ENCODE measurements around the gene STX8. TPM values are rescaled to one million over a fixed set of nuclear protein-coding genes. Genes with fewer than 3 reads are reported as not detected.
A peak's percentile ranks its signal among the peaks of the same experiment; 100 is the strongest.

Gene STX8
- total RNA-seq, 1 donor from 2014 or later: 31.2 TPM

DNA sequence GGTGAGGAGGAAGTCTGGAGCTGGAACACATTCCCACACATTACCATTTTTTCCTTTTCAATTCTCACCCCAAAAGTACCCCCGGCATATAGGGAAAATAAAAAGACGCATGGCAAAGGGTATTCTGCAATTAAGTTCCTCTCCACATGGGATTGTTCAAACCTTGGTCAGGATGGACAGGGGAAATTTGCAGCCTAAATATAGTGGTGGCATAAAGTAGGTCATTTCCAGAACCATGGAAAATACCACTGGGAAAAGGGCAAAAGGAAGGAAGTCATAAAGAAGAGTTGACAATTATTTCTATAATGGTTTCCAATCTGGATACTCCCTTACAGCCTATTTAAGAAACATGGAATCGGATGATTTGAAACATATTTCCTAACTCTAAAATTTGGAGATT, 135.8 kb downstream of the STX8 start:
- no peaks in the 10 kb centered on the region for H3K27me3 ChIP-seq
- no peak overlapping the region for H3K4me3 ChIP-seq
- no peak overlapping the region for H3K27ac ChIP-seq
- no peaks in the 10 kb centered on the region for H3K36me3 ChIP-seq
- TF ChIP-seq, protein P1, sequence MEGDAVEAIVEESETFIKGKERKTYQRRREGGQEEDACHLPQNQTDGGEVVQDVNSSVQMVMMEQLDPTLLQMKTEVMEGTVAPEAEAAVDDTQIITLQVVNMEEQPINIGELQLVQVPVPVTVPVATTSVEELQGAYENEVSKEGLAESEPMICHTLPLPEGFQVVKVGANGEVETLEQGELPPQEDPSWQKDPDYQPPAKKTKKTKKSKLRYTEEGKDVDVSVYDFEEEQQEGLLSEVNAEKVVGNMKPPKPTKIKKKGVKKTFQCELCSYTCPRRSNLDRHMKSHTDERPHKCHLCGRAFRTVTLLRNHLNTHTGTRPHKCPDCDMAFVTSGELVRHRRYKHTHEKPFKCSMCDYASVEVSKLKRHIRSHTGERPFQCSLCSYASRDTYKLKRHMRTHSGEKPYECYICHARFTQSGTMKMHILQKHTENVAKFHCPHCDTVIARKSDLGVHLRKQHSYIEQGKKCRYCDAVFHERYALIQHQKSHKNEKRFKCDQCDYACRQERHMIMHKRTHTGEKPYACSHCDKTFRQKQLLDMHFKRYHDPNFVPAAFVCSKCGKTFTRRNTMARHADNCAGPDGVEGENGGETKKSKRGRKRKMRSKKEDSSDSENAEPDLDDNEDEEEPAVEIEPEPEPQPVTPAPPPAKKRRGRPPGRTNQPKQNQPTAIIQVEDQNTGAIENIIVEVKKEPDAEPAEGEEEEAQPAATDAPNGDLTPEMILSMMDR (IDR thresholded peaks at IDR 0.05): no peak
- TF ChIP-seq POLR2A (IDR thresholded peaks at IDR 0.05) (no peak), POLR2AphosphoS5 (IDR thresholded peaks at IDR 0.05; ENCODE audit: insufficient read depth in 1 of 2, low read depth in 1 of 2) (no peak)
- intact Hi-C loops (cut with DNase I): no loop called here
- H3K9me3 ChIP-seq: no peaks in the 10 kb centered on the region
- H3K4me1 ChIP-seq: peaks cover 2% of the 10 kb centered on the region
- DNase-seq (ENCODE audit: extremely low spot score in 2 of 2): no peak

DNA sequence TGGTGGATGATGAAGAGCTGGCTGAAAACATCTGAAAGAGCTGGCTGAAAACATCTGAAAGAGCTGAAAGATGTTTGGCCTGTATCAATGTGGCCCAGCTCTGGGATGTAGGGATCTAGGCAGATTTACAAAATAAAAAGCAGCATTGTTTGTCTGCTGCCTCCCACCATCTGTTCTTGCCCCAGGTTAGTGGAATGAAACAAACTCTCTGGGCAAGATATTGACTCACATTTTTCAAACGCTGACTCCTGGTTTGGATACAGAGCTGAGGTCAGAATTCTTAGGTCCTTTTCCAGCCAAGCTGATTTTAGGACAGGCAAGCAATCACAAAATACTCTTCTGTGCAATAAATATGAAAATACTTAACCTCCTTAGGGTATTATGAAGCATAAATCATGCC, 139.0 kb downstream of the STX8 start:
- Histone ChIP-seq H3K4me1 (peaks cover 34% of the 10 kb centered on the region), H3K4me3 (no peak overlapping the region), H3K9me3 (no peaks in the 10 kb centered on the region), H3K36me3 (no peaks in the 10 kb centered on the region), H3K27me3 (no peaks in the 10 kb centered on the region), H3K27ac (peak overlapping the region; percentile 48)
- no peak for TF ChIP-seq POLR2A (IDR thresholded peaks at IDR 0.05)
- TF ChIP-seq, protein P1 (IDR thresholded peaks at IDR 0.05): no peak
- TF ChIP-seq POLR2AphosphoS5 (IDR thresholded peaks at IDR 0.05; ENCODE audit: insufficient read depth in 1 of 2, low read depth in 1 of 2): no peak
- no peak for DNase-seq (ENCODE audit: extremely low spot score in 2 of 2)
- intact Hi-C loops (cut with DNase I): no loop called here

DNA sequence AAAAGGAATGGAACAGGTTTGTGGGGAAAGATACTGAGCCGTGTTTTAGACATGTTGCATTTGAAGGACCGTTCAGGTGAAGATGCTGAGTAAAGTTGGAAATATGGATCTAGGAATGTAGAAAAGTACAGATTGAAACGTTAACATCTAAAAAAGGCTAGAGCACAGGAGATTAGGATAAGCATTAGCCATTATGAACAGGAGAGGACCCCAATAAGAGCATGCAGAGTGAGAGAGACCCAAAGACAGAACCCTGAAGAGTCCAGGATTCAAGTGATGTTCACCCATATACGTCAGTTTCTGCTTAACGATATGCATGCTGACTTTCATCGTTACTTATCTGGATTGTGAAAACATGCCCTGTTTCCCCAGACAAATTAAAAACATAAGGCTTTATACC, 140.5 kb downstream of the STX8 start:
- Histone ChIP-seq H3K27ac (no peak overlapping the region), H3K4me1 (peaks cover 41% of the 10 kb centered on the region), H3K9me3 (no peaks in the 10 kb centered on the region), H3K27me3 (no peaks in the 10 kb centered on the region), H3K36me3 (no peaks in the 10 kb centered on the region), H3K4me3 (no peak overlapping the region)
- TF ChIP-seq, protein P1 (IDR thresholded peaks at IDR 0.05): no peak
- TF ChIP-seq POLR2A (IDR thresholded peaks at IDR 0.05) (no peak), POLR2AphosphoS5 (IDR thresholded peaks at IDR 0.05; ENCODE audit: insufficient read depth in 1 of 2, low read depth in 1 of 2) (no peak)
- intact Hi-C loops (cut with DNase I): no loop called here
- DNase-seq (ENCODE audit: extremely low spot score in 2 of 2): no peak

DNA sequence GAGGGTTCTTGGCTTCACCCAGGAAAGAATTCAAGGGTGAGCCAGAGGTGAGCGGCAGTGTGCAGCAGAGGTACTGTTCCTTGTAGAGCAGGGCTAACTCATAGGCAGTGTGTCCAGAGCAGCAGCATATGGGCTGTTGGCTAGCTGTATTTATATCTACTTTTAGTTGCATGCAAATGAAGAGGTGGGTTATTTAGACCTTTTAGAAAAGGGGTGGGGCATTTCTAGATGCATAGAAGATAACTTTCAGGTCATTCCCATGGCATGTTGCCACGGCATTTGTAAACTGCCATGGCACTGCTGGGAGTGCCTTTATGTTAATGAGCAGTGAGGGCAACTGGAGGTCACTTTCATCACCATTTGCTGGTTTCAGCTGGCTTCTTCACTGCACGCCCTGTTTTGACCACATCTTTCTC, 141.0 kb downstream of the STX8 start:
- H3K9me3 ChIP-seq: no peaks in the 10 kb centered on the region
- peak overlapping the region; percentile 75 for H3K27ac ChIP-seq
- no peak for TF ChIP-seq POLR2AphosphoS5 (IDR thresholded peaks at IDR 0.05; ENCODE audit: insufficient read depth in 1 of 2, low read depth in 1 of 2)
- no peaks in the 10 kb centered on the region for H3K27me3 ChIP-seq
- peaks cover 41% of the 10 kb centered on the region for H3K4me1 ChIP-seq
- no peak overlapping the region for H3K4me3 ChIP-seq
- intact Hi-C loops (cut with DNase I): no loop called here
- H3K36me3 ChIP-seq: no peaks in the 10 kb centered on the region
- no peak for DNase-seq (ENCODE audit: extremely low spot score in 2 of 2)

DNA sequence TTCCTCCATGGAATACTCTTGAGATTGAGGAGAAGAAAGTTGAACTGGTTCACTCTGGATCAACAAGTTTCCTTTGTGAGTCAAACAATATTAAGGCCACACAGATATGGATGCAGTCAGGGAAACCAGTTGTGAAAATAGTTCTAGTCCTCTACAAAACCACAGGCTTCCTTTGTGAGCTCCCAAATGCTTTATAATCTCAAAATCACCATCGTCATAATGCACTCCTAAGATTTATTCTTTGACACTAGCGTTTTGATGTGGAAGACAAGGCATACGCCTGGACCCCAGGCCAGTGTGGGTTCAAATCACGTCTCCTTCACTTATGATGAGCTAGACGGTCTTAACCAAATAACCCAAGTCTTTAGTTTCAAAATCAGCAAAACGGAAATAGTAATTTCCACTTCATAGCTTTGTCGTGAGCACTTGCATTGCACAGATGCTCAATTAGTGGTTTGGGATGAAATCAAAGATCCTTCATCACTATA, 142.6 kb downstream of the STX8 start:
- Histone ChIP-seq H3K36me3 (no peaks in the 10 kb centered on the region), H3K27ac (peak overlapping the region; percentile 75), H3K9me3 (no peaks in the 10 kb centered on the region), H3K4me3 (no peak overlapping the region), H3K27me3 (no peaks in the 10 kb centered on the region), H3K4me1 (peaks cover 41% of the 10 kb centered on the region)
- TF ChIP-seq, protein P1 (IDR thresholded peaks at IDR 0.05): no peak
- TF ChIP-seq POLR2AphosphoS5 (IDR thresholded peaks at IDR 0.05; ENCODE audit: insufficient read depth in 1 of 2, low read depth in 1 of 2) (no peak), POLR2A (IDR thresholded peaks at IDR 0.05) (no peak)
- no peak for DNase-seq (ENCODE audit: extremely low spot score in 2 of 2)
- intact Hi-C loops (cut with DNase I): no loop called here

Data from vagina (tissue), 2 donors.